Measurements from ENCODE around the gene TMEM140. TPM values are rescaled to one million over a fixed set of nuclear protein-coding genes. Genes with fewer than 3 reads are reported as not detected.

Gene TMEM140
- total RNA-seq, 2 donors from 2014 or later, result 8.8 to 12.2 TPM

GRCh38 chr7:135185471-135186260, 37.8 kb downstream of the TMEM140 start:
- no peak for DNase-seq (ENCODE audit: low spot score)
- intact Hi-C loops (cut with DNase I), result loop anchor here in 1 of 2 donors (10.0 kb wide), 1 partner anchor 511 kb away; no protein-coding TSS in a partner anchor

DNA sequence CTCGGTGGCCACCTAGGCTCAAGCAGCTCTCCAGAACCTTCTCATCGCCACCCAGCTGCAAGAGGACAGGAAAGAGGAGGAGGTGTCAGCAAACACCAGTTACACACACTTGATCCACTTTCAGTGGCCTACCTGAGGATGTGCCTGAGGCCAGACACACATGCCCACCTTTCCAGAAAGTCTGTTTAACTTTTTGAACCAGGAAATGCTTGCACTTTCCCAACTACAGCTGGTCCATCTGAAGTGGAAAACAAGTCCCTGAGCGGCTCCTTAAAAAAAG, 38.3 kb downstream of the TMEM140 start:
- DNase-seq (ENCODE audit: low spot score), result no peak
- intact Hi-C loops (cut with DNase I), result loop anchor here in 1 of 2 donors (10.0 kb wide), 1 partner anchor 511 kb away; no protein-coding TSS in a partner anchor

DNA sequence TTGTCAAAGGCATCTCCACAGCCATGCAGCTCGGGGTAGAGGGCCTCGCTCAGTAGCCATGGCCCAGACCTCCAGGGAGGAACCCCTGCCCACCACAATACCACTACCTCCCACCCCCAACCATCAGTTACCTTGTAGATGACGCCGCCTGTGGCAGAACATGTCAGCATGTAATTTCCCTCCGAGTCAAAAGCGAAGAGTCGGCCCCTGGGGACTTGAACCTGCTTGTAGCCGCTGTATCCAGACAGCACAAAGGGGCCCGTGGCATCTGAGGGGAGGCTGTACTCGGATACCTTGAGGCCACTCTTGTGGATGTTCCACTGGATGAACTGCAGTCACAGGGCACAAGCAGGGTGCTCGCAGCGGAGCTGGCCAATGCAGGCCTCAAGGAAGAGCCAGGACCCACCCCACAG, 39.0 kb downstream of the TMEM140 start:
- intact Hi-C loops (cut with DNase I), result loop anchor here in 1 of 2 donors (10.0 kb wide), 1 partner anchor 512 kb away; no protein-coding TSS in a partner anchor
- DNase-seq (ENCODE audit: low spot score), result peak; percentile 80

DNA sequence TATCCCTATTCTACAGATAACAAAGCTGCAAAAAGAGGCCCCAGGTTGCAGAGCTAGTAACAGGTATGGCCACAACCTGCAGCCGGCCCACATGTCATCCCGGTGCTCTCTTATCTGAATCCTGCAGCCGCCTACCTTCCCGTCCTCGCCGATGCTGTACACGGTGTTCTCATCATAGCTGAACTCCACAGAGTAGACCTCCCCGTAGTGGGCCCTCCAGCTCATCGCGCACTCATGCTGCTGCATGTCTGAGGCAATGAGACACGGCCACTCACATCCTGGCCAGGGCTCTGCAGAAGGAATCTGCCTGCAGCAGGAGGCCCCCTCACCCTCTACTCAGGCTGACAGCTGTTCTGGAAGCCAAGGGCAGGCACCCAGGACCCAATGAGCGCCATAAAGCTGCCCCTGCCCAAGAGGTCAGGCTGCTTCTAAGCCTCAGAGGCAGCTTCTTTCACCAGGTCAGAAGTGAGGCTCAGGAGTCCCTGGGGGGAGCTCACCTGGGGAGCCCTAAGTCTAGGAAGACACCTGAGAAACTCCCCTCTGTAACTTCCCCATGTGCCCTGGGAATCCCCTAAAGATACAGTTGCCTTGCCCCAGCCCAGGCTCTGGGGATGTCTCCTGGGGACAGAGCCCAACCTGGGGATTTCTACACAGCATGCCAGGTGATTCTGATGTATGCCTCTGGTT, 40.6 kb downstream of the TMEM140 start:
- intact Hi-C loops (cut with DNase I), result loop anchor here in 1 of 2 donors (10.0 kb wide), 1 partner anchor 514 kb away; no protein-coding TSS in a partner anchor
- peak; percentile 79 for DNase-seq (ENCODE audit: low spot score)

- intact Hi-C loops (cut with DNase I), result loop anchor here in 1 of 2 donors (10.0 kb wide), 1 partner anchor 514 kb away; no protein-coding TSS in a partner anchor
- no peak for DNase-seq (ENCODE audit: low spot score)
Measured at GRCh38 chr7:135189221-135189662, 41.4 kb downstream of the TMEM140 start.

DNA sequence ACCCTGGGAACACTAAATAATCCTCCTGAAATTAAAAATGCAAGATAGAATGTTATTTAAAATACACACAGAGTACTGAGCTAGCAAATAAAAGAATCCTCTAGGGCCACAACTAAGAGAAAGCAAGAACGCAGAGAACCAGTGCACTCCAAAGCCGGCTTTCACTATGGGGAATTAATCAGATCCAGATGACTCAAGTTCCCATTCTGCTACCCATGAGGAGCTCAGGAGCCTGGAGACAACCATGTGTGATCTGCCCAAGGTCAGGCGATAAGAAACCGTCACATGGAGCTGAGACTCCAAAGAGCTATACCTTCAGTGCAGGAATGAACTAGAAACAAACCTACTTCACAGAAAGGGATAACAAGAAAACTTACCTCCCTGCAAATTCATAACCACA, 42.1 kb downstream of the TMEM140 start:
- intact Hi-C loops (cut with DNase I), result loop anchor here in 1 of 2 donors (10.0 kb wide), 1 partner anchor 515 kb away; no protein-coding TSS in a partner anchor
- no peak for DNase-seq (ENCODE audit: low spot score)

DNA sequence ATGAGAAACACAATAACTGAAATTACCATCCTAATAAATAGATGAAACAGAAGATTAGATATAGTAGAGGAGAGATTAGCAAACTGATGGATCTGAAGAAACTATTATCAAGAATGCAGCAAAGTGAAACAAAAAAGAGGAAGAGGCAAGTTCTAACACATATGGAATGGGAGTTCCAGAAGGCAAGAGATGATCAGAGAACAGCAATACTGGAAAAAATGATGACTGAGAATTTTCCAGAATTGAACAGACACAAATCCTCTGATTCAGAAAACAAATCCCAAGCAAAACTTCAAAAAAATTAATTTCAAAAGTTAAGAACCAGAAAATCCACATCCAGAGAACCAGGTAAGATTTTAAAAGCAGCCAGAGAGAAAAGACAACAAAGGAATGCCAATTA, 42.8 kb downstream of the TMEM140 start:
- DNase-seq (ENCODE audit: low spot score), result no peak
- intact Hi-C loops (cut with DNase I), result no loop called here

DNA sequence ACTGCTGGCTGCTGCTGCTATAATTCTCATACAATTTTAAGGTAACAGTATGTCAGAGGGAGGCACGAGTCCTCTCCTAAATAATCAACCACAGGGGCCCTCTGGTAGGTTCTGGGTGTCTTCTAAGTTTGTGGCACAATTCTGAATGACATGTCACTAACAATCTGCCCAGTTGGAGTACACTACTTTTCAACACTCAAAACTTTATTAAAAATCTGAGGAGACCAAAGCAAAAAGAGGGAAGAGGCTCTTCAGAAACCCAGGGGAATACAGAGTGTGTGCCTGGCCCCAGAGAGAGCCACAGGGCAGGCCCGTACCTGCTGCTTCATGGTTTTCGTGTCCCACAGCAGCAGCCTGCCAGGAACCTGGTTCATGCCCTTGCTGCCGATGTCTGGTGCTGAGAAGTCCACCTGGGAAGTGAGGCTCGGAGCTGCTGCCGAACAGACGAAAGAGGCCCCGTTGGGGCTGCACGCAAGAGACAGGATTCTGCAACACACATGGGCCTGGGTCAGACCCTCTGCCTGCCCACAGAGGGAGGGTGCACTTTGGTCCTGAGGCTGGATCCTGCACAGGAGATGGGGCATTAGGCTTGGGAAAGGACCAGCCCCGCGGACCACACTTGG, 45.2 kb downstream of the TMEM140 start:
- no peak for DNase-seq (ENCODE audit: low spot score)
- intact Hi-C loops (cut with DNase I), result no loop called here

- no peak for DNase-seq (ENCODE audit: low spot score)
- intact Hi-C loops (cut with DNase I), result no loop called here
Measured at GRCh38 chr7:135193615-135194081, 45.8 kb downstream of the TMEM140 start.

DNA sequence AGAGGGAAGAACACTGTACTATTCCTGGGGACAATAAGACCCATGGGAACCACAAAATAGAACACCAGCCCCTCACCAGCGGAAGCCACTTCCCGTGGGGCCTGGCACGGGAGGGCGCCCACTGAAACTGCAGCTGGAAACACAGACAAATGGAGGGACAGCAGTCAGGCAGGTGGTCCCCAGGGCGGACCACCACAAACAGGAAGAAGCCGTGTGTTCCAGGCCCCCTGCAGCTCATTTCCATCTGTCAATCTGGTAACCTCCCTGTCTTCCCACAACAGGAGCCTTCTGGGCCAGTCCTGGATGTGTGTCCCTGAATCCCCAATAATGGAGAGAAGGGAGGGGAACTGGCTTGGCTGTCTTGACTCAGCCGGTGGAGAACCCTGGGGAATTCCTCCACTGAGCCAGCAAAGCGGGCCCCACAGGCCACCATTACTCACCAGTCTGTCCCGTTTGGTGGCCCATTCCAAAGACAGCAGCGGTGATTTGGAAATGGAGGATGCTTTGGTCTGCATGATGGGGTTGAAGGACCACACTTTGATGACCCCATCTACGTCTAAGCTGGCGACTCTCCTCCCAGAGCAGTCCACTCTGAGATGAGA, 46.7 kb downstream of the TMEM140 start:
- intact Hi-C loops (cut with DNase I), result no loop called here
- no peak for DNase-seq (ENCODE audit: low spot score)

- intact Hi-C loops (cut with DNase I), result no loop called here
- no peak for DNase-seq (ENCODE audit: low spot score)
Measured at GRCh38 chr7:135195156-135195555, 47.3 kb downstream of the TMEM140 start.

DNA sequence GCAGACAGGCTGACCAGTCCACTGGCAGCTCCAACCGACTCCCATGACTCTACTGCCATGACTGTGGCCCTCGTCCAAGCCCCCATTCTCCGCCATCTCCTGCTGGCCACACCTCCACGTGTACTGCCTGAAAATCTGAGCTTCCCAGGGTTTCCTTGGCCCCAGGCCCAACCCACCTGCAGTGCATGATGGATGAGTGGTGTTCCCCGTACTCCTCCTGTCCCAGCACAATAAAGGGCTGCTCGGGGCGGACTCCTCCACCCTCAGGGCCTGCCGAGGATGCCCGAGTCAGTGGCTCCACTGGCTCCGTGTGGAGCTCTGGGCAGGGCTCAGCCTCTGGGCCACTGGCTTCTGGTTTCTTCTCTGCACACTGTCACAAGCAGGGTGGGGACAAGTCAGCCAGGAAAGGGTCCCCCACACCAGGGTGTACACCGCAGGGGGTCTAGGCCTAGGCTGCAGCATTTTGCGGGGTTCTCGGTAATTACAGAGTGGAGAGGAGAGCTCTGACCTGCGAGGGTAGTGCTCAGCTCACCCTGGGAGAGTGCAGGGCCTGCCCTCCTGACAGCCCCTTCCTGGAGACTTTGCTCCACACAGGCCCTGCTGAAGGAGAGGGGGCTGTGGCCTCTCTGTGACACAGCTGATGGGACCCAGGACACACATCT, 48.2 kb downstream of the TMEM140 start:
- intact Hi-C loops (cut with DNase I), result no loop called here
- no peak for DNase-seq (ENCODE audit: low spot score)

GRCh38 chr7:135197343-135197742, 49.5 kb downstream of the TMEM140 start:
- DNase-seq (ENCODE audit: low spot score), result no peak
- intact Hi-C loops (cut with DNase I), result no loop called here

GRCh38 chr7:135197906-135198655, 50.2 kb downstream of the TMEM140 start:
- intact Hi-C loops (cut with DNase I), result no loop called here
- no peak for DNase-seq (ENCODE audit: low spot score)

GRCh38 chr7:135199439-135199838, 51.6 kb downstream of the TMEM140 start:
- no peak for DNase-seq (ENCODE audit: low spot score)
- intact Hi-C loops (cut with DNase I), result no loop called here

DNA sequence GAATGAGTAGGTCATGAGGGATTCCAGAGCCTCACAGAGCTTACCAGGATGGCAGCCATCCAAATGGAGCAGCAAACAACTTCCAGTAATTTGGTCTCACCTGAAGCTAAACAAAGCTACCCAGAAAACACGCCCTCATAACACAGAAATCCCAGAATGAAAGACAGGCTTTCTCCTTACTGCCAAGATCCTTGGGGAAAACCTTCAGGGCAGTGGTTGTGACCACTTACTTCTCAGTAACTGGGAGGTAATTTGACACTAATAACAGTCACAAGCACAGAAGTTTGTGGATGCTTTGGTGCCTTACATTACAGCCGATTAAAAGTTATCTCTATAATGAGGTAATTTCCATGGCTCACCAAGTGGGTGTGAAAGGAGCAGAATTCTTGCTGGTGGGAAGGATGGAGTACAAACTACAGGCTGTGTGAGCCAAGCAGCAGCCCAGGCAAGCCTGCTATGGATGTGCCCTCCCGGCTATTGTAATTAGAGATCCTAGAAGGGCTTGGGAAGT, 53.0 kb downstream of the TMEM140 start:
- intact Hi-C loops (cut with DNase I), result no loop called here
- no peak for DNase-seq (ENCODE audit: low spot score)

DNA sequence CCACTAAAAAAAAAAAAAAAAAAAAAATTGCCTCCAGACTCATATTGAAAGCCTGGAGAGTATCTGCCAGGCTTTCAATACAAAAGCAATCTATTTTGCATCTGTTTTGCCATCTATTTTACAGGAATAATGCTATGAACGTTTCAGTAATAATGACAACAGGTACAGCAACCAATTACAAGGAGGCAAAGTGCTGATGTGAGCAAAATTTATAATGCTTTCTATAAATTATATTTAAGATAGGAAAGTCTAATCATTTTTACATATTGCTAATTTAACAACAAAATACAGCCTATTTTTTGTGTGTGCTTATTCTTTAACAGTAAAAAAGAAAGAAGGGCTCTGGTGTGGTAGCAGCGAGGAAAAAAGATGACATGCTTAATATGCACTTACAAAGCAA, 53.5 kb downstream of the TMEM140 start:
- intact Hi-C loops (cut with DNase I), result no loop called here
- no peak for DNase-seq (ENCODE audit: low spot score)

DNA sequence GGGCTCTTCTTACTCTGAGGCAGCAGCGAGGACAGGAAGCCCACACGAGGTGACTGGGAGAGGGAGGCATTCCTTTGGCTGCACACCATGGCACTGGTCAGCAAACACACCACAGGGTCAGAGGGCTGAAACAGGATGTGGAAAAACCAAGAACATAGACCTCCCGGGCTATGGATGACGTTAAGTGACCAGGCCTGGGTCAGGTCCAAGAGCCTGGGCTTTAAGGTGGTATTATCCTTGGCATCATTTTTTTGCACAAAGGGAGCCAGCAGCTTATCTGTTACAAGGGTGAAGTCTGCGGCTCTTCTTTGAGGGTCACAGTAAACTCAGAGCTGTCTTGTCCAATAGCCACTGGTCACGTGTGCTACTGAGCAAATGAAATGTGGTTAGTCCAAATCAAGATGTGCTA, 56.5 kb downstream of the TMEM140 start:
- DNase-seq (ENCODE audit: low spot score), result no peak
- intact Hi-C loops (cut with DNase I), result no loop called here

Data from posterior vena cava (tissue), 2 donors.